Stimulated activated naive CD8-positive, alpha-beta T cell treated with anti-CD3 and anti-CD28 coated beads, Interleukin-15, Interleukin-2, amounts not matched to agents 100 U/mL and 50 U/mL, for 24 hours (primary cell): ENCODE measurements around the gene SMC4.
A peak's percentile ranks its signal among the peaks of the same experiment; 100 is the strongest.
"Not testable (repeated sequence)": the region's sequence is repeated elsewhere in the genome, so short reads cannot be mapped to it uniquely, and the experiment has no call there.

Experiments
- ATAC-seq: fragments of 150-1000 bp; cut with Tn5 transposase; one replicate; pipeline ENCODE4 v1.10.0; 2021
- DNase-seq: peaks from one replicate; pipeline ENCODE4 v3.0.0; 2021

Gene SMC4

GRCh38 chr3:160399125-160400029 lies at the start of gene SMC4, which contains the start of gene IFT80:
SMC4 (plus strand) TSS chr3:160399650; CDS start chr3:160400827, 1,177 bp downstream.
IFT80 (minus strand) TSS chr3:160399225; CDS start chr3:160384600, 14,625 bp downstream.
- ATAC-seq (peak; percentile 98), DNase-seq (peak; percentile 94)

- ATAC-seq = no peak
- no peak for DNase-seq
Measured at GRCh38 chr3:160355826-160356225, 43.6 kb upstream of the SMC4 start.

- not testable (repeated sequence) for DNase-seq, ATAC-seq
Measured at GRCh38 chr3:160362896-160363295, 36.6 kb upstream of the SMC4 start.

GRCh38 chr3:160365869-160366522 lies 33.5 kb upstream of the SMC4 start:
- DNase-seq = no peak
- ATAC-seq = no peak

GRCh38 chr3:160368804-160369203 lies 30.6 kb upstream of the SMC4 start:
- DNase-seq (no peak), ATAC-seq (no peak)

GRCh38 chr3:160369784-160370183 lies 29.7 kb upstream of the SMC4 start:
- DNase-seq (no peak), ATAC-seq (no peak)

- no peak for ATAC-seq
Measured at GRCh38 chr3:160370987-160371857, 28.2 kb upstream of the SMC4 start.

GRCh38 chr3:160372780-160373179 lies 26.7 kb upstream of the SMC4 start:
- DNase-seq = no peak

More at GRCh38 chr3:160370987-160371857, 28.2 kb upstream of the SMC4 start:
- DNase-seq = no peak

GRCh38 chr3:160373655-160374054 lies 25.8 kb upstream of the SMC4 start:
- ATAC-seq (no peak), DNase-seq (no peak)

More at GRCh38 chr3:160372780-160373179, 26.7 kb upstream of the SMC4 start:
- no peak for ATAC-seq

GRCh38 chr3:160374472-160374871 lies 25.0 kb upstream of the SMC4 start:
- DNase-seq (no peak), ATAC-seq (no peak)

GRCh38 chr3:160374925-160375324 lies 24.5 kb upstream of the SMC4 start:
- ATAC-seq = no peak
- DNase-seq = no peak

GRCh38 chr3:160376681-160377080 lies 22.8 kb upstream of the SMC4 start:
- no peak for DNase-seq
- ATAC-seq = no peak

GRCh38 chr3:160378331-160379109 lies 20.9 kb upstream of the SMC4 start:
- ATAC-seq = no peak
- DNase-seq = no peak

- ATAC-seq (no peak), DNase-seq (no peak)
Measured at GRCh38 chr3:160379628-160380214, 19.7 kb upstream of the SMC4 start.

- DNase-seq (no peak), ATAC-seq (no peak)
Measured at GRCh38 chr3:160381470-160381869, 18.0 kb upstream of the SMC4 start.

- DNase-seq (no peak), ATAC-seq (no peak)
Measured at GRCh38 chr3:160384639-160385318, 14.7 kb upstream of the SMC4 start.

- no peak for DNase-seq
- no peak for ATAC-seq
Measured at GRCh38 chr3:160390565-160391138, 8.8 kb upstream of the SMC4 start.

- no peak for ATAC-seq
- no peak for DNase-seq
Measured at GRCh38 chr3:160392798-160393197, 6.7 kb upstream of the SMC4 start.

GRCh38 chr3:160393346-160394008 lies 6.0 kb upstream of the SMC4 start:
- DNase-seq (no peak), ATAC-seq (no peak)

GRCh38 chr3:160394009-160394392 lies 5.4 kb upstream of the SMC4 start:
- ATAC-seq (no peak), DNase-seq (no peak)
